GM19324 (cell line): ENCODE measurements around the gene ENTPD2.
"Not testable (repeated sequence)": the region's sequence is repeated elsewhere in the genome, so short reads cannot be mapped to it uniquely, and the experiment has no call there.

Source experiments
- ATAC-seq: cut with Tn5 transposase; IDR thresholded peaks from one replicate; pipeline ENCODE4 v1.9.1; 2021; ENCODE audit warnings: mild to moderate bottlenecking, moderate library complexity; ENCODE audit not compliant: unreplicated experiment, low FRiP score

The ENTPD2 gene

GRCh38 chr9:137065336-137065967 lies 11.6 kb upstream of the ENTPD2 start:
- ATAC-seq: no peak

- no peak for ATAC-seq
Observed at GRCh38 chr9:137064880-137065164, 11.0 kb upstream of the ENTPD2 start.

GRCh38 chr9:137064027-137064879 lies 10.4 kb upstream of the ENTPD2 start:
- no peak for ATAC-seq

- no peak for ATAC-seq
Observed at GRCh38 chr9:137063311-137064026, 9.6 kb upstream of the ENTPD2 start.

GRCh38 chr9:137062798-137063197 lies 8.9 kb upstream of the ENTPD2 start:
- not testable (repeated sequence) for ATAC-seq

GRCh38 chr9:137062384-137062783 lies 8.5 kb upstream of the ENTPD2 start:
- ATAC-seq: no peak

GRCh38 chr9:137058521-137059234 lies 4.8 kb upstream of the ENTPD2 start:
- ATAC-seq: no peak

GRCh38 chr9:137057545-137057944 lies 3.7 kb upstream of the ENTPD2 start:
- ATAC-seq: no peak

- ATAC-seq: no peak
Observed at GRCh38 chr9:137056739-137057415, 3.0 kb upstream of the ENTPD2 start.

GRCh38 chr9:137055385-137056364 lies 1.8 kb upstream of the ENTPD2 start:
- no peak for ATAC-seq

GRCh38 chr9:137054932-137055384 lies 1.1 kb upstream of the ENTPD2 start:
- no peak for ATAC-seq

GRCh38 chr9:137052998-137053943 lies 590 bp downstream of the ENTPD2 start:
- no peak for ATAC-seq

- no peak for ATAC-seq
Observed at GRCh38 chr9:137052293-137052692, 1.6 kb downstream of the ENTPD2 start.

GRCh38 chr9:137051145-137051724 lies 2.6 kb downstream of the ENTPD2 start:
- no peak for ATAC-seq

- ATAC-seq: no peak
Observed at GRCh38 chr9:137050570-137050969, 3.3 kb downstream of the ENTPD2 start.

GRCh38 chr9:137049544-137050449 lies 4.1 kb downstream of the ENTPD2 start:
- no peak for ATAC-seq
